Upper lobe of left lung (tissue), 4 donors: ENCODE data around the gene YPEL2.

ENCODE experiments used
- CTCF ChIP-seq, 6 experiments: fragments of 450-650 bp in 4 of 6; fragments of 200-600 bp in 2 of 6; sonication (generic) in 2 of 6; IDR thresholded peaks; one replicate each; pipeline ENCODE4 v1.5.1; 2016 to 2019; ENCODE audit warnings: antibody characterized with exemption in 6 of 6
- EP300 ChIP-seq, 4 donors: sonication (generic); formaldehyde crosslinking; IDR thresholded peaks; one replicate each; pipeline ENCODE4 v1.5.1; 2017; ENCODE audit warnings: antibody characterized with exemption in 4 of 4, control low read depth in 2 of 4
- POLR2AphosphoS5 ChIP-seq, 2 donors: sonication (generic); formaldehyde crosslinking; IDR thresholded peaks; one replicate each; pipeline ENCODE4 v1.5.1; 2017; ENCODE audit warnings: antibody characterized with exemption in 2 of 2

GRCh38 chr17:59331129-59331928, at the start of gene YPEL2:
- TF ChIP-seq CTCF (IDR thresholded peaks at IDR 0.05) (peak in 4 of 6 experiments; percentile 8 to 23 (median 18)), POLR2AphosphoS5 (IDR thresholded peaks at IDR 0.05) (peak; percentile 59 to 90), EP300 (IDR thresholded peaks at IDR 0.05) (no peak)
